ENCODE data around the gene TFR2. TPM values are rescaled to one million over a fixed set of nuclear protein-coding genes. Genes with fewer than 3 reads are reported as not detected.

The TFR2 gene
- total RNA-seq, 1 experiment from 2014 or later: 5.7 TPM

GRCh38 chr7:100578246-100579183 lies 62.8 kb downstream of the TFR2 start:
- Mint-ChIP-seq H3K36me3 (peaks cover 7% of the 10 kb centered on the region; the same call in 1 of the 2 replicates), H3K9me3 (no peaks in the 10 kb centered on the region), H3K4me3 (no peak overlapping the region), H3K4me1 (peaks cover 9% of the 10 kb centered on the region), H3K27me3 (ENCODE audit: low read depth) (no peaks in the 10 kb centered on the region), H3K27ac (no peak overlapping the region)
- TF ChIP-seq ATF2 (CRISPR knock-in tag; IDR thresholded peaks at IDR 0.05; ENCODE audit: borderline replicate concordance, low read depth): no peak
- TF ChIP-seq E2F5 (CRISPR knock-in tag; IDR thresholded peaks at IDR 0.05): no peak
- TF ChIP-seq TP53 (CRISPR knock-in tag; IDR thresholded peaks at IDR 0.05): no peak
- TF ChIP-seq ERG (CRISPR knock-in tag; IDR thresholded peaks at IDR 0.05): no peak
- no peak for TF ChIP-seq ZBTB21 (CRISPR knock-in tag; IDR thresholded peaks at IDR 0.05; ENCODE audit: borderline replicate concordance)
- TF ChIP-seq RORB (CRISPR knock-in tag; IDR thresholded peaks at IDR 0.05): no peak
- no peak for TF ChIP-seq SOX15 (CRISPR knock-in tag; IDR thresholded peaks at IDR 0.05)
- no peak for TF ChIP-seq MLX (CRISPR knock-in tag; IDR thresholded peaks at IDR 0.05)
- TF ChIP-seq ZNF423 (CRISPR knock-in tag; IDR thresholded peaks at IDR 0.05): no peak
- no peak for TF ChIP-seq NR2C2 (CRISPR knock-in tag; IDR thresholded peaks at IDR 0.05)
- TF ChIP-seq CREM (CRISPR knock-in tag; IDR thresholded peaks at IDR 0.05): no peak
- TF ChIP-seq ZSCAN18 (CRISPR knock-in tag; IDR thresholded peaks at IDR 0.05): no peak
- no peak for TF ChIP-seq ZNF512 (CRISPR knock-in tag; IDR thresholded peaks at IDR 0.05; ENCODE audit: borderline replicate concordance)
- no peak for TF ChIP-seq STAT6 (CRISPR knock-in tag; conservative IDR thresholded peaks at IDR 0.05; ENCODE audit: low read depth)
- TF ChIP-seq CDX4 (CRISPR knock-in tag; IDR thresholded peaks at IDR 0.05; ENCODE audit: borderline replicate concordance): no peak
- DNase-seq (ENCODE audit: low spot score) (no peak), ATAC-seq (no peak)
- ChIA-PET POLR2A (interaction anchor here (1.3 kb wide), 1 partner anchor 24 kb away, joined by 3 read pairs; the partner anchor contains the start of gene PCOLCE), CTCF (interaction anchor here (0.9 kb wide), 1 partner anchor 18 kb away, joined by 3 read pairs; no protein-coding TSS in a partner anchor)
